Right atrium auricular region (tissue), 2 donors: ENCODE results near the gene ZC3H4. TPM values are rescaled to one million over a fixed set of nuclear protein-coding genes. Genes with fewer than 3 reads are reported as not detected.
A peak's percentile ranks its signal among the peaks of the same experiment; 100 is the strongest.

Source experiments
- DNase-seq: peaks from one replicate; pipeline ENCODE4 v3.0.0-alpha.2; 2019; ENCODE audit warnings: low spot score
- H3K27ac ChIP-seq, 2 donors: fragments of 200-600 bp; sonication (generic); 1 replicate in 1 of 2; 2 replicates in 1 of 2; pipeline ENCODE4 v1.5.1; 2016 to 2019
- H3K27me3 ChIP-seq, 2 donors: fragments of 200-600 bp; sonication (generic); one replicate each; pipeline versions ENCODE4 v1.5.1 to v1.6.0; 2017 to 2019
- H3K36me3 ChIP-seq: fragments of 200-600 bp; sonication (generic); one replicate; pipeline ENCODE4 v1.5.1; 2016
- H3K4me1 ChIP-seq, 2 donors: fragments of 200-600 bp; sonication (generic); one replicate each; pipeline versions ENCODE4 v1.5.1 to v1.6.0; 2017 to 2019
- H3K4me3 ChIP-seq, 2 donors: fragments of 200-600 bp; sonication (generic); 1 replicate in 1 of 2; 2 replicates in 1 of 2; pipeline ENCODE4 v1.5.1; 2017 to 2019; ENCODE audit warnings: mild to moderate bottlenecking in 1 of 2, moderate library complexity in 1 of 2
- H3K9me3 ChIP-seq, 2 donors: fragments of 200-600 bp; sonication (generic); one replicate each; pipeline ENCODE4 v1.5.1; 2019
- total RNA-seq, 2 donors: library from RNA; depleted of rRNA; stranded (reverse); fragments of >200 nt; gene quantifications; one replicate each; pipeline ENCODE4 v1.1.0, GENCODE V29; 2016
- TF ChIP-seq, protein P1 (sequence below), 2 donors: fragments of 200-600 bp; sonication (generic); IDR thresholded peaks; one replicate each; pipeline ENCODE4 v1.5.1; 2019; ENCODE audit warnings: antibody characterized with exemption in 2 of 2

Gene ZC3H4
- total RNA-seq, 2 donors from 2014 or later = 15.4 to 18.0 TPM

DNA sequence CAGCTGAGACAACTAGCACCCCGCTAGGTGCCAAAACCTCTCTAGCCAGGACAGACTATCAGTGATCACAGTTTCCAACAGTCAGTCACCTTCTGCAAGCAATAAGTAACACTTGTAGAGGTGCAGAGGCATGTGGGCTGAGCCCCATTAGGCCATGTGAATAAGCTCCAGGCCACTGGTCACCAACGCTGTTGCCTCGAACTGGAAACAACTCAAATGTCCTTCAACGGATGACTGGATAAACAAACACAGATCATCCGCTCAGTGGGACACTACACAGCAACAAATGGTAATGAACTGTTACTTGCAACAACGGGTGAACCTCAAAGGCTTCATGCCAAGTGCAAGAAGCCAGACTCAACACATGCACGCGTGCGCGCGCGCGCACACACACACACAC lies 37.6 kb downstream of the ZC3H4 start:
- peak overlapping the region in 1 of 2 donors; percentile 67 for H3K27ac ChIP-seq
- no peaks in the 10 kb centered on the region for H3K27me3 ChIP-seq
- H3K36me3 ChIP-seq = peaks cover 46% of the 10 kb centered on the region
- DNase-seq = no peak
- no peak overlapping the region for H3K4me3 ChIP-seq
- TF ChIP-seq, protein P1, sequence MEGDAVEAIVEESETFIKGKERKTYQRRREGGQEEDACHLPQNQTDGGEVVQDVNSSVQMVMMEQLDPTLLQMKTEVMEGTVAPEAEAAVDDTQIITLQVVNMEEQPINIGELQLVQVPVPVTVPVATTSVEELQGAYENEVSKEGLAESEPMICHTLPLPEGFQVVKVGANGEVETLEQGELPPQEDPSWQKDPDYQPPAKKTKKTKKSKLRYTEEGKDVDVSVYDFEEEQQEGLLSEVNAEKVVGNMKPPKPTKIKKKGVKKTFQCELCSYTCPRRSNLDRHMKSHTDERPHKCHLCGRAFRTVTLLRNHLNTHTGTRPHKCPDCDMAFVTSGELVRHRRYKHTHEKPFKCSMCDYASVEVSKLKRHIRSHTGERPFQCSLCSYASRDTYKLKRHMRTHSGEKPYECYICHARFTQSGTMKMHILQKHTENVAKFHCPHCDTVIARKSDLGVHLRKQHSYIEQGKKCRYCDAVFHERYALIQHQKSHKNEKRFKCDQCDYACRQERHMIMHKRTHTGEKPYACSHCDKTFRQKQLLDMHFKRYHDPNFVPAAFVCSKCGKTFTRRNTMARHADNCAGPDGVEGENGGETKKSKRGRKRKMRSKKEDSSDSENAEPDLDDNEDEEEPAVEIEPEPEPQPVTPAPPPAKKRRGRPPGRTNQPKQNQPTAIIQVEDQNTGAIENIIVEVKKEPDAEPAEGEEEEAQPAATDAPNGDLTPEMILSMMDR (IDR thresholded peaks at IDR 0.05) = no peak
- no peaks in the 10 kb centered on the region for H3K9me3 ChIP-seq
- peaks cover 0 to 22% of the 10 kb centered on the region in 2 donors for H3K4me1 ChIP-seq

DNA sequence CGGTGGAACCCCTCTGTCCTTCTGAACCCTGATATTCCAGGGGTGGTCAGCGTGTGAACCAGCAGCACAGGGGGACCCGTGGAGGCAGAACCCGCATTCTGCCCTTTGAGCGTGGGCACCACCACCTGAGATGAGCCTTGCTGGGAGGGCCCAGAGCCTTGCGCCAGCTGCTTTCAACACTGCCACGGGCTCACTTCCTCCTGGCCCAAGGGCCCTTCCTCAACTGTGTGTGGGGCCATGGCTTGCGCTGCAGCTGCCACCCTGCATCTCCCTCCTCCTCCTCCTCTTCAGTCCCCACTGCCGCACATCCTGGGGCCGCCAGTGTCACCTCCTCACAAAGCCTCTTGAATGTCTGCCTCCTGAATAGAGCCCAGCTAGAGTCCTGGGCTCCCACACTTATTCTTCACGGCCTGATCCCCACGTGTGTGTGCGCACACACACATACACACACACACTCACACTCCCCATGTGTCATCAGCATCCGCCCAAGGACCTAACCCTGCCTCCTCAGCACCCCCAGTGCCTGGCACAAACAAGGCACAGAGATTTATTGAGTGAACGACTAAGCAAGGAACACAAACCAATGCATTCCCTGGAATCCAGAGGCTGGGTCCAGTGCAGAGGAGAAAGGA lies 38.3 kb downstream of the ZC3H4 start:
- no peaks in the 10 kb centered on the region for H3K27me3 ChIP-seq
- DNase-seq = no peak
- H3K9me3 ChIP-seq = no peaks in the 10 kb centered on the region
- peaks cover 0 to 22% of the 10 kb centered on the region in 2 donors for H3K4me1 ChIP-seq
- H3K4me3 ChIP-seq = no peak overlapping the region
- peak overlapping the region in 1 of 2 donors; percentile 67 for H3K27ac ChIP-seq
- H3K36me3 ChIP-seq = peaks cover 45% of the 10 kb centered on the region
- TF ChIP-seq, protein P1 (IDR thresholded peaks at IDR 0.05) = no peak

DNA sequence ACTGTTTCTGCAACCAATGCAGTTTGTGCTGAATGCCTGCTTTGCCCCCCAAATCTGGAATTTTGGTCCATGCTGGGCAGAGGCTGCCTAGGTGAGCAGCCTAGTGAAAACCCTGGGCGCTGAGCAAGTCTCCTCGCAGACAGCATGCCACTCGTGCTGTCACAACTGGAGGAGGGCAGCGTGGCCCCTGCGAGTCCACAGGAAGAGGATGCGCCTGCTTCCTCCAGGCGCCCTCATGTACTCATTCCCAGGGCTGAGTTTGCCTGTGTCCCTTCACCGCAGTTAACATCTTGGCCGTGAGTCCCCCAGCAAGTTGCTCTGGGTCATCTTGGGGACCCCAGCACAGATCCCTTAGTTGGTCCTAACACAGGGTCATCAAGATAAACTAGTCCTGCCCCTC lies 39.0 kb downstream of the ZC3H4 start:
- Histone ChIP-seq H3K36me3 (peaks cover 49% of the 10 kb centered on the region), H3K27me3 (no peaks in the 10 kb centered on the region), H3K4me1 (peaks cover 0 to 19% of the 10 kb centered on the region in 2 donors), H3K9me3 (no peaks in the 10 kb centered on the region), H3K27ac (peak overlapping the region in 1 of 2 donors; percentile 67), H3K4me3 (no peak overlapping the region)
- TF ChIP-seq, protein P1 (IDR thresholded peaks at IDR 0.05) = no peak
- DNase-seq = no peak

DNA sequence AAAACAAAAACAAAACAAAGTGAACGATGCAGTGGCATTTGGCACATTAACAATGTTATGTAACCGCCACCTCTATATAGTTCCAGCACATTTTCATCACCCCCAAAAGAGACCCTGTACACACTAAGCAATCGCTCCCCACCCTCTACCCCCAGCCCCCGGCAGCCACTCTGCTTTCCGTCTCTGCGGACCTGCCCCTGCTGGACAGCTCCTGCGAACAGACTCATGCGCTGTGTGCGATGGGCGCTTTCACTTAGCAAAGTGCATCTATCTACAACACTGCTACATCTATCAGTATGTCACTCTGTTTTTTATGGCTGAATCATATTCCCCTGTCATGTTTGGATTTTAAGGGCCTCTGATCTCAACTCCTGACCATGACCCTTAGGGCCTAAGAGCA lies 40.0 kb downstream of the ZC3H4 start:
- no peak overlapping the region for H3K4me3 ChIP-seq
- TF ChIP-seq, protein P1 (IDR thresholded peaks at IDR 0.05) = no peak
- H3K9me3 ChIP-seq = no peaks in the 10 kb centered on the region
- H3K27me3 ChIP-seq = no peaks in the 10 kb centered on the region
- peaks cover 0 to 17% of the 10 kb centered on the region in 2 donors for H3K4me1 ChIP-seq
- H3K27ac ChIP-seq = no peak overlapping the region
- peaks cover 49% of the 10 kb centered on the region for H3K36me3 ChIP-seq
- DNase-seq = no peak

DNA sequence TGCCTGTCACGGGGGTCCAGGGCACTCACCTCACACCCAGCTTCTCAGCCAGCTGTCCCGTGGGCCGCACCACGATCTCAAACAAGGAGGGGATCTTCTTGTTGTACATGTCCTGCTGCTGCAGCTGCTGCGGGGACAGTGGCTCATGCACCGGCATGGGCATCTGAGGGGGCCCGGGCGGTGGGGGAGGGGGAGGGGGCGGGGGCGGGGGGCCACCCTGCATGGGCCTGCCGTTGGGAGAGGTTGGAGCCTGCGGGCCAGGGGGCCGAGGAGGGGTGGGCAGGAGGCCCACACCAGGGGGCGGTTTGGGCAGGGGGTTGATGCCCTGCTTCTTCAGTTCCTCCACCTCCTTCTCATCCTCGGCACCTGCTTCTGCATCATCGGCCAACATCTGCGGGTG lies 41.3 kb downstream of the ZC3H4 start:
- Histone ChIP-seq H3K9me3 (no peaks in the 10 kb centered on the region), H3K4me3 (no peak overlapping the region), H3K36me3 (peaks cover 59% of the 10 kb centered on the region), H3K27me3 (no peaks in the 10 kb centered on the region), H3K4me1 (peaks cover 0 to 17% of the 10 kb centered on the region in 2 donors), H3K27ac (no peak overlapping the region)
- TF ChIP-seq, protein P1 (IDR thresholded peaks at IDR 0.05) = no peak
- no peak for DNase-seq

DNA sequence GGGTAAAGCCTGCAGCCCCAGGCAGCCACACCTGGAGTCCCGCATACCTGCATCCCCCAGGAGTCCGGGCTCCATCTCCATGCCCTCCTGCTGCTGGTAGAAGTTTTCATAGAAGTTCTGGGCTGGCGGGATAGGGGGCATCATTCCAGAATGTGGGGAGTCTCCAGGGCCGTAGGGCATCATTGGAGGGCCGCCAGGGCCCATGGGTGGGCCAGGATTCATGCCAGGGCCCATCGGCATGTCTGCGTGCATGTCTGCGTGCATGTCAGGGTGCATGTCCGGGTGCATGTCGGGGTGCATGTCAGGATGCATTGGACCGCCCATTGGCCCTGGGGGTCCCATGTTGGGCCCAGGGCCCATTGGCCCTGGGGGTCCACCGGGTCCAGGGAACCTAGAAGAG lies 41.8 kb downstream of the ZC3H4 start:
- Histone ChIP-seq H3K9me3 (no peaks in the 10 kb centered on the region), H3K4me3 (no peak overlapping the region), H3K36me3 (peaks cover 59% of the 10 kb centered on the region), H3K4me1 (peaks cover 0 to 17% of the 10 kb centered on the region in 2 donors), H3K27ac (no peak overlapping the region), H3K27me3 (no peaks in the 10 kb centered on the region)
- TF ChIP-seq, protein P1 (IDR thresholded peaks at IDR 0.05) = no peak
- no peak for DNase-seq
